ENCODE data around the gene LYPD6.

DNA sequence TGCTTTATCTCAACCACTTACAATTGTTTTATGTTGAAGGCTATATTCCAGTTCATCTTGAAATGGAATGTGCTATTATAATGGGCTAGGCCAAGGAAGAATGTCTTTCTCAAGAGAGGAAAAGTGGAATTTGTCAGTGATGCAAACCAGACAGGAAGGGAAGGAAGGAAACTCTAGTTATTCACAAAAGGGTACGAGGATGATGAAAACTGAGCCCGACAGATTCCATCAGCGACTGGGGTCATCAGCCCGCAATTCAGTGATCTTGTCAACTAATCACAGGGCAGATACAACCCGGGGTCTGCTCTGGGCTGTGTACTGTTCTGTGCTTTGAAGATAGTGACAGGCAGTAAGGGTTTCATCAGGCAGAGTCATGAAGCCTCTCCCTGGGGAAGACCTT is 23.4 kb upstream of the LYPD6 start:
- no peak for TF ChIP-seq POLR2A (IDR thresholded peaks at IDR 0.05)
- no peak for TF ChIP-seq CTCF (IDR thresholded peaks at IDR 0.05)
